CD14-positive monocyte (primary cell): ENCODE results near the gene ZYX. TPM values are rescaled to one million over a fixed set of nuclear protein-coding genes. Genes with fewer than 3 reads are reported as not detected.

Source experiments
- DNase-seq, 3 donors: peaks; one replicate each; pipeline ENCODE4 v3.0.0-alpha.2; 2011 to 2022
- H2AFZ ChIP-seq: 2 replicates; pipeline ENCODE4 v1.6.0; 2012; ENCODE audit warnings: mild to moderate bottlenecking, low read depth, low read length, inconsistent platforms; ENCODE audit not compliant: insufficient read depth, poor library complexity, severe bottlenecking
- H3K27ac ChIP-seq, 2 donors: 1 replicate in 1 of 2; 2 replicates in 1 of 2; pipeline ENCODE4 v1.5.1; 2012 to 2013; ENCODE audit warnings: low read length in 2 of 2, control low read depth in 1 of 2, inconsistent platforms in 1 of 2, low read depth in 1 of 2, mild to moderate bottlenecking in 1 of 2
- H3K27me3 ChIP-seq, 2 donors: one replicate each; pipeline versions ENCODE4 v1.6.0 to v1.6.1; 2011 to 2013; ENCODE audit warnings: low read length in 2 of 2; ENCODE audit not compliant: control insufficient read depth in 2 of 2, insufficient read depth in 2 of 2
- H3K36me3 ChIP-seq, 2 donors: replicated peaks in 1 of 2; 1 replicate in 1 of 2; 2 replicates in 1 of 2; pipeline versions ENCODE4 v1.5.1 to v1.6.1; 2012 to 2013; ENCODE audit warnings: low read length in 2 of 2, control low read depth in 1 of 2, inconsistent platforms in 1 of 2, mild to moderate bottlenecking in 1 of 2; ENCODE audit not compliant: insufficient read depth in 2 of 2, control insufficient read depth in 1 of 2
- H3K4me1 ChIP-seq, 2 donors: 1 replicate in 1 of 2; 2 replicates in 1 of 2; pipeline versions ENCODE4 v1.5.1 to v1.6.1; 2012 to 2013; ENCODE audit warnings: low read length in 2 of 2, control low read depth in 1 of 2, inconsistent platforms in 1 of 2, mild to moderate bottlenecking in 1 of 2, moderate library complexity in 1 of 2; ENCODE audit not compliant: insufficient read depth in 2 of 2, control insufficient read depth in 1 of 2
- H3K4me2 ChIP-seq: replicated peaks from 2 replicates; pipeline ENCODE3; 2012; ENCODE audit warnings: low read length, moderate library complexity, mild to moderate bottlenecking; ENCODE audit not compliant: poor library complexity, severe bottlenecking; ENCODE audit errors: extremely low read depth
- H3K4me3 ChIP-seq, 3 experiments: fragments of 200-600 bp in 1 of 3; sonication (generic) in 1 of 3; replicated peaks in 1 of 3; 1 replicate in 2 of 3; 2 replicates in 1 of 3; pipeline ENCODE4 v1.5.1; 2011 to 2013; ENCODE audit warnings: low read length in 3 of 3, mild to moderate bottlenecking in 3 of 3, control low read depth in 2 of 3, low read depth in 2 of 3, inconsistent platforms in 1 of 3, moderate library complexity in 1 of 3
- H3K79me2 ChIP-seq: 2 replicates; pipeline ENCODE4 v1.6.0; 2012; ENCODE audit warnings: mild to moderate bottlenecking, control low read depth, inconsistent platforms, low read length, moderate library complexity; ENCODE audit not compliant: insufficient read depth
- H3K9ac ChIP-seq: 2 replicates; pipeline ENCODE4 v1.6.0; 2017; ENCODE audit warnings: low read length, mild to moderate bottlenecking; ENCODE audit not compliant: insufficient read depth, poor library complexity, severe bottlenecking
- H3K9me3 ChIP-seq, 2 donors: replicated peaks in 1 of 2; 1 replicate in 1 of 2; 2 replicates in 1 of 2; pipeline versions ENCODE4 v1.5.1 to v1.6.1; 2012 to 2013; ENCODE audit warnings: low read length in 2 of 2, control low read depth in 1 of 2; ENCODE audit not compliant: control insufficient read depth in 1 of 2, insufficient read depth in 1 of 2
- H4K20me1 ChIP-seq: 2 replicates; pipeline ENCODE4 v1.6.0; 2012; ENCODE audit warnings: mild to moderate bottlenecking, low read length, control low read depth, moderate library complexity; ENCODE audit not compliant: insufficient read depth
- H3K27ac Mint-ChIP-seq, 7 donors: one replicate each; pipeline ENCODE4 v1.8.0; 2020; ENCODE audit warnings: mild to moderate bottlenecking in 7 of 7, mixed read lengths in 7 of 7, moderate library complexity in 6 of 7, inconsistent platforms in 2 of 7
- H3K27me3 Mint-ChIP-seq, 3 donors: one replicate each; pipeline ENCODE4 v1.8.0; 2021 to 2022; ENCODE audit warnings: low read depth in 3 of 3, mild to moderate bottlenecking in 3 of 3, mixed read lengths in 3 of 3, moderate library complexity in 3 of 3, inconsistent platforms in 1 of 3
- H3K36me3 Mint-ChIP-seq, 2 donors: one replicate each; pipeline ENCODE4 v1.8.0; 2020; ENCODE audit warnings: mixed read lengths in 2 of 2, inconsistent platforms in 1 of 2, mild to moderate bottlenecking in 1 of 2
- H3K4me1 Mint-ChIP-seq: one replicate; pipeline ENCODE4 v1.8.0; 2020; ENCODE audit warnings: mild to moderate bottlenecking, mixed read lengths
- H3K4me3 Mint-ChIP-seq, 2 donors: one replicate each; pipeline ENCODE4 v1.8.0; 2020; ENCODE audit warnings: mild to moderate bottlenecking in 2 of 2, mixed read lengths in 2 of 2, moderate library complexity in 1 of 2
- H3K9me3 Mint-ChIP-seq, 7 donors: one replicate each; pipeline ENCODE4 v1.8.0; 2020 to 2022; ENCODE audit warnings: mixed read lengths in 7 of 7, mild to moderate bottlenecking in 6 of 7, moderate library complexity in 6 of 7, inconsistent platforms in 2 of 7
- WGBS: methylation state at CpG from one replicate; pipeline ENCODE4 v1.1.5; 2013; ENCODE audit warnings: missing lambda C conversion rate; ENCODE audit not compliant: insufficient coverage; 5-methylcytosine and 5-hydroxymethylcytosine counted together
- intact Hi-C, 2 donors: fragments of 100-400 bp; cut with micrococcal nuclease; formaldehyde crosslinking; loops; one replicate each; pipeline versions ENCODE4 v1.15.0 to v1.15.1; 2023
- polyA plus RNA-seq, 3 donors: library from polyadenylated mRNA; depleted of rRNA in 1 of 3; unstranded in 2 of 3; stranded (reverse) in 1 of 3; fragments of 300-500 nt in 2 of 3; fragments of >200 nt in 1 of 3; fragmentation: Illumina TruSeq in 2 of 3; gene quantifications; 1 replicate in 2 of 3; 2 replicates in 1 of 3; pipeline ENCODE4 v1.2.3, GENCODE V29; 2012 to 2021
- TF ChIP-seq, protein P1 (sequence below): fragments of 200-600 bp; IDR thresholded peaks from one replicate; pipeline ENCODE4 v1.8.0; 2022; ENCODE audit warnings: antibody characterized with exemption, mild to moderate bottlenecking

The ZYX gene
- polyA plus RNA-seq, 3 donors: 198 to 417 (median 331) TPM

GRCh38 chr7:143376396-143376795, 4.7 kb upstream of the ZYX start:
- no peaks in the 10 kb centered on the region for H3K36me3 ChIP-seq
- DNase-seq: peak; percentile 41 to 59 (median 53)
- peaks cover 0 to 4% of the 10 kb centered on the region in 2 donors for H3K36me3 Mint-ChIP-seq
- peaks cover 83% of the 10 kb centered on the region for H3K4me1 Mint-ChIP-seq
- H3K4me1 ChIP-seq: peaks cover 85 to 86% of the 10 kb centered on the region in 2 donors
- peak overlapping the region; percentile 75 for H3K4me2 ChIP-seq
- H3K4me3 Mint-ChIP-seq: peak overlapping the region; percentile 41 to 86
- peaks cover 55% of the 10 kb centered on the region for H3K79me2 ChIP-seq
- no peak overlapping the region for H3K9ac ChIP-seq
- peaks cover 0 to 2% (median 0%) of the 10 kb centered on the region in 7 donors for H3K9me3 Mint-ChIP-seq
- H2AFZ ChIP-seq: no peak overlapping the region
- peak overlapping the region; percentile 94 to 99 for H3K27ac ChIP-seq
- H3K4me3 ChIP-seq: peak overlapping the region in 1 of 3 experiments; percentile 71
- H3K9me3 ChIP-seq: no peaks in the 10 kb centered on the region
- WGBS: 0% methylated on average over 1 of the region's 5 CpGs
- H3K27ac Mint-ChIP-seq: peak overlapping the region; percentile 94 to 99 (median 97)
- H3K27me3 ChIP-seq: no peaks in the 10 kb centered on the region
- intact Hi-C loops: loop anchor here in 1 of 2 donors (10.0 kb wide), 1 partner anchor 92 kb away; the partner anchor contains the start of genes CASP2 and TMEM139
- TF ChIP-seq, protein P1, sequence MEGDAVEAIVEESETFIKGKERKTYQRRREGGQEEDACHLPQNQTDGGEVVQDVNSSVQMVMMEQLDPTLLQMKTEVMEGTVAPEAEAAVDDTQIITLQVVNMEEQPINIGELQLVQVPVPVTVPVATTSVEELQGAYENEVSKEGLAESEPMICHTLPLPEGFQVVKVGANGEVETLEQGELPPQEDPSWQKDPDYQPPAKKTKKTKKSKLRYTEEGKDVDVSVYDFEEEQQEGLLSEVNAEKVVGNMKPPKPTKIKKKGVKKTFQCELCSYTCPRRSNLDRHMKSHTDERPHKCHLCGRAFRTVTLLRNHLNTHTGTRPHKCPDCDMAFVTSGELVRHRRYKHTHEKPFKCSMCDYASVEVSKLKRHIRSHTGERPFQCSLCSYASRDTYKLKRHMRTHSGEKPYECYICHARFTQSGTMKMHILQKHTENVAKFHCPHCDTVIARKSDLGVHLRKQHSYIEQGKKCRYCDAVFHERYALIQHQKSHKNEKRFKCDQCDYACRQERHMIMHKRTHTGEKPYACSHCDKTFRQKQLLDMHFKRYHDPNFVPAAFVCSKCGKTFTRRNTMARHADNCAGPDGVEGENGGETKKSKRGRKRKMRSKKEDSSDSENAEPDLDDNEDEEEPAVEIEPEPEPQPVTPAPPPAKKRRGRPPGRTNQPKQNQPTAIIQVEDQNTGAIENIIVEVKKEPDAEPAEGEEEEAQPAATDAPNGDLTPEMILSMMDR: no peak
- H4K20me1 ChIP-seq: peaks cover 1% of the 10 kb centered on the region
- peaks cover 0 to 5% (median 0%) of the 10 kb centered on the region in 3 donors for H3K27me3 Mint-ChIP-seq

- Histone ChIP-seq H3K4me3 (peak overlapping the region; percentile 81 to 99 (median 98)), H3K36me3 (peaks cover 8 to 16% of the 10 kb centered on the region in 2 donors), H3K9ac (peak overlapping the region; percentile 100), H3K27ac (peak overlapping the region; percentile 99), H3K79me2 (peaks cover 83% of the 10 kb centered on the region), H4K20me1 (peaks cover 34% of the 10 kb centered on the region), H3K4me1 (peaks cover 69 to 80% of the 10 kb centered on the region in 2 donors), H3K27me3 (no peaks in the 10 kb centered on the region), H2AFZ (peak overlapping the region; percentile 59), H3K4me2 (peak overlapping the region; percentile 97), H3K9me3 (no peaks in the 10 kb centered on the region)
- TF ChIP-seq, protein P1: no peak
- Mint-ChIP-seq H3K4me1 (peaks cover 52% of the 10 kb centered on the region), H3K4me3 (peak overlapping the region; percentile 92 to 97), H3K9me3 (no peaks in the 10 kb centered on the region), H3K27ac (peak overlapping the region in 6 of 7 donors; percentile 97 to 100 (median 98)), H3K36me3 (peaks cover 0 to 15% of the 10 kb centered on the region in 2 donors), H3K27me3 (peaks cover 0 to 4% (median 0%) of the 10 kb centered on the region in 3 donors)
- DNase-seq: no peak
- whole genome bisulfite sequencing: 6% methylated on average over 10 of the region's 15 CpGs
- intact Hi-C loops: loop anchor here (5.0 to 10.0 kb wide), 4 partner anchors 38 to 137 kb away; partner anchors contain the start of genes CASP2 (in 1 of the 2) and TMEM139 (in 1 of the 2)
Measured at GRCh38 chr7:143379611-143380259, 1.4 kb upstream of the ZYX start.
